Measurements from ENCODE around the gene TFB2M.

TFB2M gene

GRCh38 chr1:246550402-246550801 lies 15.7 kb downstream of the TFB2M start:
- DNase-seq, result no peak

DNA sequence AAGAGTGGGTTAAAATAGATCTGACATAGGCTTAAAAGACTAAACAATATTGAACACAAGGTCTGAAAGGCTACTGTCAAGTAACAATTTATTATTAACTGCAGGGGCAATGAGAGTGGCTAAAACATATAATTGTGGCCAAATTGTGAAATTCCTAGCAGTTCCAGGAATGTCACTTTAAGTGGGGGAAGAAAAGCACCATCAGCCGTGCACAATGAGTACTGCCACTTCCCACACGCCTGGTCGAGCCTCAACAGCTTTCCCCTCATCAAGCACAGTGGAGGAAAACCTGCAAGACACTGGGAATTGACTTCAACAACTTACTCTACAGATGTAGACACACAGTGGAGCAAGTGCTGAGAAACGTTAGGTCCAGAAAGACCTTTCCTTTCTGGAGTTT lies 16.4 kb downstream of the TFB2M start:
- DNase-seq, result no peak

- DNase-seq, result no peak
These were observed 22.1 kb downstream of the TFB2M start for GRCh38 chr1:246544001-246544400.

DNA sequence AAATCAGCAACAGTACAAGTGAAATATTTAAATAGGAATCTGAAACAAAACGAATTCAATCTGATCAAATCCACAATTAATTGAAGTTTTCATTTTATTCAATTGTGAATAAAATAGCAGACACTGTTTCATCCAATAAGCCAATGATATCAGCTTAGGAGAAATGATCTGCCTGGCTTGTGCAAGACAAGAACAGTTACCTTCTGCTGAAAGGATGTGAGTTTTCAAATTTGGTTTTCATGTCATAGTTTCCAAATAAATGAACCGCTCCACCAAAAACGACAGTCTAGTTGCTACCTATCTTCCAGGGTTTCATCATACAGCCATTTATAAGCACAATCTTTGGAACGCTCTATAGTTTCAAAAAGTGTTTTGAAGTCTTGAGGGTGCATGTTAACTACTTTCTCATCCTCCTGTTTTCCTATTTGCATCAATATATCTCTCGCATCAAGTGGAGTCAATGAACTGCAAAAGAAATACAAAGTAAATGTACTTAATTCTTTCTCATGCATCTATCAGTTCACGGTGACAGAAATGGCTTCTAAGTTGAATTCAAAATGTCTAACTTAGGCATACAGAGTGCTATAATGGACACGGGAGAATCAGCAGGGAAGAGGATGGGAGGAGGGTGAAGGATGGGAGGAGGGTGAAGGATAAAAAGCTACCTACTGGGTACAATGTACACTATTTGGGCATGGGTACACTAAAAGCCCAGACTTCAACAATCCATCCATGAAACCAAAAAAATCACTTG lies 25.1 kb downstream of the TFB2M start:
- no peak for DNase-seq

DNA sequence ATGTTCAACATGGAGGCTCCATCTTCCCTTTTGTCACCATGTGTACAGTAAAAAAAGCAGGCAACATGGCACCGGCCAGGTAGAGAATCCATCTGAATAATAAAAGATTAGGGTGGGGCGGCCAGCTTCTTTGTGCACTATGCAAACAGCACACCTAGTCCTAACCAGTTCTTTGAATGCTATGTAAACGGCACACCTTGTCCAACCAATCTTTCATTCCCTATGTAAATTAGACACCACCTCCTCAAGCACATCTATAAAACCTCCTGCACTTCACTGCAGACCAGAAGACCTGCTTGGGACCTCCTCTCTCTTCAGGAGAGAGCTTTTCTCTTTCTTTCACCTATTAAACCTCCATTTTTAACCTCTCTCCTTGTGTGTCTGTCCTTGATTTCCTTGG lies 28.2 kb downstream of the TFB2M start:
- peak in 1 of 2 experiments; percentile 3 for DNase-seq

- DNase-seq, result no peak
These were observed 28.6 kb downstream of the TFB2M start for GRCh38 chr1:246537441-246537840.

GRCh38 chr1:246534114-246534513 lies 31.9 kb downstream of the TFB2M start:
- DNase-seq, result no peak

DNA sequence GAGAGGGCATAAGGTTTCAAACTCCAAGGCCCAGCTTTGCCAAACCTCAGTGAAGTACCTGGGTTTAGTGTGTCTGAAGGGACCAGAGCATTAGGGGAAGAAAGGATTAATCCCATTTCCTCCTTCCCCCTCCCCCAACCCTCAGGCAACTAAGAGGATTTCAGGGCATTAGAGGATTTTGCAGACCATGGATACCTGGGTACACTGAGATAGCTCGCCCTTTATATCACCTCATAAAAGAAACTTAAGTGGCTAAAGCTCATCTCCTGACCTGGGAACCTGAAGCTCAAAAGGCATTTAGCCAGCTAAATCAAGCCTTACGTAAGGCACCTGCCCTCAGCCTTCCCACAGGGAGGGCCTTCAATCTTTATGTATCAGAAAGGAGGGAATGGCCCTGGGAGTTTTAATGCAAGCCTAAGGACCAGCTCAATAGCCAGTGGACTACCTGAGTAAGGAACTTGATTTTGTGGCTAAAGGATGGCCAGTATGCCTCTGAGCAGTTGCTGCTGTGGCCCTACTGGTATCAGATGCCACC lies 32.6 kb downstream of the TFB2M start:
- DNase-seq, result no peak

DNA sequence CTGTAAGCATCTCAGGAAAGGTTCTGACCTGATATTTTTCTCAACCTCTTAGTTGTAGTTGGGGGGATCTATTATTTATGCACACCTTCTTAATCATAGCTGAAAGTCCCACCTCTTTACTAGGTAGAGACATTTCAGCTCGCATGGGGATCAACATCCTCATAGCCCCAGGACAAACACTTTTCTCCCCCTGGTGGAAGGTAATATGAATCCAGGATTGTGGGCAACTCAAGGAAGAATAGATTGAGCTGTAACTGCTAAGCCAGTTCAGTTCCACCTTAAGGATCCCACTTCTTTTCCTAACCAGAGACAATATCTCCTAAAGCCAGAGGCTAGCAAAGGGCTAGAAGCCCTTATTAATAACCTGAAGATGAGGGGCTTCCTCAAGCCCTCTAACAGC lies 33.5 kb downstream of the TFB2M start:
- DNase-seq, result no peak

DNA sequence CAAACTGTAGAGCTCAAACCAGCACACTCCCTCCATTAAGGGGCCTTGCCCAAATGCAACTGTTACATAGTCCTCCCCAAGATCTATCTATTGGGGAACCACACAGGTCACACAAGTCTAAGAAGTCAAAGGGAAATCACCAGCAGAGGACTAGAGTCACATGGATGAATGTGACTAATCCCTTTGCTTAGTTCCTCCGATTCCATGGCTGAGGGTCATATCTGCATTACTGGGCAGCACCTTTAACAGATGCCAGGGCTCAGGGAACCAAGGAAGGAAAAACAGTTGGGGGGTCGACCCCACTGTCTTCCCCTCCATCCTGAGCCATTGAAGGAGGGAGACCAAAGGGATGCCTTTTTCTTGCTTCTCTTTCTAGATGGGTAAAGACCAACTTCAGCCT lies 35.6 kb downstream of the TFB2M start:
- DNase-seq, result no peak

DNA sequence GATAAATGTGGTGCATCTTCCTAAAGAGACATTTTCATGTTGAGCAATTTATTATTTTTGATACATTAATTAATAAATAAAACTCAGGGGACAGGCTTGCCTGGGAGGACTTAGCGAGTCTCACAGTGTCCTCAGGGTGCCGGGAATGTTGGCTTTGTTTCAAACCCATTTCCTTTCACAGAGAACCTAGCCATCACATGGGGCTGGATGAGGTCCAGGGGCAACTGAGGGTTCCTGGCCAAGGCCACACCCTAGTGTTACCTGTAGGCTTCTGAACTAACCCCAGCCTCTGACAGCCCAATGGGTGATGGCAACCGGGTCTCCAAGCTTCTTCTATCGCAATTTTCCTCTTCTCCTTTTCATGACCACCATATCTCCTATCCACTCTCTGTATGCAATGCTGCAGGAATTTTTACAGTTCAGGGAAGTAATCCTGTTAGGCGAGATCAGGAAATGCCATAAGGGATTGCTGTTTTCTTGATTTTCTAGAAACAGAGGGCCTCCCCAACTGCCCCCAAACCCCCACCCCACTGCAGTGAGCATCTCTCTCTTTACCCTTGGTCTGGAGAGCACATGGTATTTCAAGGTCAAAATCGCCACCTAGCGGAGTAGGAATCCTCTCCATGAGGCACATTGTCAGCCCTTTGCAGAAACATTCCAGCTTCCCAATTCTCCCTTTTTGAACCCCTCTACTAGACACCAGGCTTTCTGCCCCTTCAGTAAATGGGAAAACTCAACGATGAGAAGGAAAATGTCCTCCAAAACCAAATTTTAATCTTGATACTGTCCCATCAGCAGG lies 36.9 kb downstream of the TFB2M start:
- no peak for DNase-seq

DNA sequence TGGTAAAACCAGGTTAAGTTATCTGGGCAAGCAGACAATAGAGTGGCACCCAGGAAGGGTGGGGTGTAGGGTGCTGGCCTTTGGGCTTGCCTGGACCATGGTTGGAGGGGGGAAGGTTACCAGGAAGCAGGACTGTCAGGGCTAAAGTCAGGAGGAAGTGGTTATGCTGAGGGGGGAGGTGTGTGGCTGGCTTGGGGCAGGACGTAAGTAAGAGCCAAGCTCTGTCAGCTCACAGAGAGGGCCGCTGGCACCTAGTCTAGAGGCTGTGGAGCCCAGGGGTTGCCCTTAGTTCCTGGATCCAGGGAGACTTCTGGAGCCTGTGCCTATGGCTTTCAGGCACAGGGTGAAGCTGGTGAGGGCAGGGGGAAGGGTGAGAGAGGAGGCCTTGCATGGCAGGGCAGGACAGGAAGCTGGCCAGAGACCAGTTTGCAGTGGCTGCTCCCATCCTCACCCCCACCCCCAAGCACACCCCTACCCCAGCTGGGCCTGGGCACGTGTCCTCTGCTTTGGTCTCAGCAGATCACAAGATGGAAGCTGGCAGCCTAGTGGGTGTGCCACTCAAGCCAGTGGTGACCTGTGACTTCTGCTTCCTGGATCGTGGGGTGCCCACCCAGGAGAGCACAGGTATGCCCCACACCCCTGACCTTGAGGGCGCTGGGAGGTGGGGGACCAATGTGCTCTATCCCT lies 38.5 kb downstream of the TFB2M start:
- no peak for DNase-seq

- DNase-seq, result no peak
These were observed 39.1 kb downstream of the TFB2M start for GRCh38 chr1:246526915-246527314.

- DNase-seq, result no peak
These were observed 39.7 kb downstream of the TFB2M start for GRCh38 chr1:246526380-246526779.

GRCh38 chr1:246519514-246519913 lies 46.5 kb downstream of the TFB2M start:
- no peak for DNase-seq

DNA sequence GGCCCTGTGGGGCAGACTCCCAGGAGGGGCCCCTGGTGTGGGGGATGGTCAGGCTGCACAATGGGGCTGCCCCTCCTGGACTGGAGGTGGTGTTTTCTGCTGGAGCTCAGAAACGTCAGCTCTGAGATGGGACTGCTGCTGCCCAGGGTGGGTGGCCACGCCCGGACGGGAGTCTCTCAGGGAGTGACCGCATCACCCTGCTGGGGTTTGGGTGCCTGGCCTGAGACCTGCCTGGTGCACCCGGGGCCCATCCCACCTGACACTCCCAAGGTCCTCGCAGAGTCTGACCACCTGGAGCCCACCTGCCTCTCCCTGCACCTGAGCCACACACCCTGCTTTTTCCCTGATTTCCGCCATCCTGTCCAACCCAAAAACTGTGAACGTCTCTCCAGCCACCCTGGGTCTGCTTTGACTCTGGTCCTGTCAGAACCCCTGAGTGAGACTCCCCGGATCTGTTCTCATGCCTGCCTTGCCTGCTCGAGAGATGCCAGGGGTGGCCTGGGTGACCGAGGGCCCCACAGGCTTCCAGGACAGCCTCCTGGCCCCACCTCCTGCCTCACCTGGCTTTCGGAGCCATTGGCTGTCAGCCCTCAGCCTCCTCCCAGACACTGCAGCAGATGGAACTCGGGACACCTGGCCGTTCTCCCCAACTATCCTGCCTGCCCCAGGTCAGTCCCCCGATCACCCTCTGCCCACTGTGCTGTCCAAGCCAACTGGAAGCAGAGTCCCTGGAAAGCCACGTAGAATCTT lies 47.4 kb downstream of the TFB2M start:
- no peak for DNase-seq

- DNase-seq, result no peak
These were observed 48.7 kb downstream of the TFB2M start for GRCh38 chr1:246517391-246517790.

DNA sequence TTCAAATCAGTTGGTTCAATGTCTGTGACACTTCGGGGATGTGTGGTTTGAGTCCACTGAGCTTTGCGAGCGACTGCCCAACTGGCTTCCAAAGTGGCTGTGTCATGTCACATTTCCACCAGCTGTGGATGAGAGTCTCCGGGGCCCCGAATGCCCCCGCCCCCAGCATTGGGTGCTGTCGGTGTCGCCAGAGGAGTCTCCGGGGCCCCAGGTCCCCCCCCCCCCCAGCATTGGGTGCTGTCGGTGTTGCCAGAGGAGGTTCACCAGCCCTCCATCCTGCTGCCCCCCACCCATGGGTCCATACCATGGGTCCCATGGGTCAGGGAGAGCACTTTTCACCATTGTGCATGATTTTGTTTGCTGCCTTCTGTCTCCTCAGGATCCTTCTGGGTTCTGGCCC lies 49.9 kb downstream of the TFB2M start:
- no peak for DNase-seq

- DNase-seq, result no peak
These were observed 50.6 kb downstream of the TFB2M start for GRCh38 chr1:246515390-246516005.

DNA sequence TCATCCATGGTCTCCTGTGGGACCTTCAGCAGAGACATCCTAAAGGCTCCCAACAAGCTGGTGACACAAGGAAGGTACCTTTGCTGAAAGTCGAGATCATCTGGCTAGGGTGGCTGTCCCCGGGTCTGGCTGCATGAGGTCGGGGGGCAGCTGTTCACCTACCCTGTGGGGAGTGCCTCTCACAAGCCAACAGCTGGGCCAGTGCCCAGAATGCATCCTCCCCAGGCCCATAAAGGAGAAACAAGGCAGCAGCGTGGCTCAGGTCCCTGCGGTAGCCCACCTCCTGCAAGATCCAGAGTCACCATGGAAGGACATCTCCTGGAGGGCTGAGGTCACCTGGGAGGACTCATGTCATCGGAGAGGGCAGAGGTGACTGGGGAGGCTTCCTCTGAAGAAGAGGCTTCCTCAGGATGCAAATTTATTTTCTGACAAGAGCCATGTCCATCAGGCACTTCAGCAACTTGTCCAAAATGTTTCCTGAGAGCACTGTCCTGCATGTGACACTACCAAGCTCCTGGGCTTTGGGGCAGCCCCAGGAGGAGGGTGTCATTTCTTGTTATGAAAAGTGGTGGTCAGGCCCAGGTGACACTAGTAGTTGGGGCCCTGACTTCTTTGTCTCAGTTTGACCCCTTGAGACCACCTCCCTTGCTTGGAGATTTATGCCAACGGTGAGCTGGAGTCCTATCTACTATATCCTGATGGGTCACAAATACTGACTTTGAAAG lies 52.3 kb downstream of the TFB2M start:
- no peak for DNase-seq

GRCh38 chr1:246513041-246513440 lies 53.0 kb downstream of the TFB2M start:
- no peak for DNase-seq

DNA sequence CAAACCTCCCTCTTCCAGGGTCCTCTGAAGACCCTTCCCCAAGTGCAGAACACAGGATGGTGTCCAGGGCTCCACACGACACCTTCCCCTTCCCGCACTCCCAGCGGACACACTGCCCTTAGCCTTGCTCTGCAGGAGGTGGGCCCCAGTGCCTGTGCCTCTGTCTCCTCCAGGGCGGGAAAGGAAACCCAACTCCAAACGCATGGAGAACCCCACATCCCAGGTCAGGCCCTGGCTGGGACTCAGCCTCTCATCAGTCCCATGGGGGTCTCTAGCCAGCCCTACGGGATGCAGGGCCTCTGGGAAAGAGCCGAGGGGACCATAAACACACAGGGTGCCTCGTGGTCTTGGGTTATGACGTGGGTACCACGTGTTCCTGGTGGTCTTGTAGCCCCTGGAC lies 53.4 kb downstream of the TFB2M start:
- DNase-seq, result no peak

Data from NCI-H1930 (cell line).